ENCODE results near the gene GATAD2A. TPM values are rescaled to one million over a fixed set of nuclear protein-coding genes. Genes with fewer than 3 reads are reported as not detected.

GATAD2A gene
- total RNA-seq, 1 donor from 2014 or later, result 163 TPM

DNA sequence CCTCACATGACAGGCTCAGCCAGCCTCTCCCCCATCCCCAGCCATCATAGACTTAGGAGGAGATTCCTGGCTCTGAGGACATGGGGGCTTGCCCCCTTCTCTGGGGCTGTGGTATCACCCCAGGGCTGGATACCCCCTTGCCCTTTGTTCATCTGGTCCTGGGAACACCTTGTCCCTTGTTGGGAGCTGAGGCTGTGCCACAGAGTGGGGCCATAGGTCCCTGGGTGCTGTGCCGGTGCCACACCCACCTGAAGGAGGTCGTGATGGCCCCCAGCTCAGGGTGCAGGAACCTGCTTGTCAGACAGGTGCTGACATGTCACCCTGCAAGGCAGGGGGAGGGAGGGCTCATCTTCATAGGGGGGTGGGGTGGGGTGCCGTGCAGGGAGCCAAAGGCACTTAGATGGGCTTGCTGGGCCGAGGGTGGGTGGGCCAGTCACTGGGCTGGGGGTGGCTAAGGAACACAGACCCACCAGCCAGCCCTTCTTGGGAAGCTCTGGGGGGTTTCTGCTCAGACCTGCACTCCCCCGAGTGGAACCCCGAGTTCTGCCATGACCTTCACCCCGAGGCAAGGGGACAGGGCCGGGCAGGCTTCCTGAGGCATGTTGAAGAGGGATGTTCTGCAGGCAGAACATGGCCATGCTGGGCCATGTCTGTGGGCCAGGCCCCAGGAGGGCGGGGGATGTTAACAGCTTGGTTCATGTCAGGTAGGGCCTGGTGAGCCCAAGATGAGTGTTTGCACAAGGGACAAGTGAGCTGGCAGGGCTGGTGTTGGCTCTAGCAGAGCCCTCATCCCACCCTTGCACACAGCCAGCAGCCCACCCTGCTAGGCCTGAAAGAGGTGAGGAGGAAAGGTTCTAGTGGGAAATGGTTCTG is 81.8 kb downstream of the GATAD2A start:
- no peak for TF ChIP-seq EZH2 (IDR thresholded peaks at IDR 0.05; ENCODE audit: insufficient read depth, low read length)
- TF ChIP-seq, protein P1, sequence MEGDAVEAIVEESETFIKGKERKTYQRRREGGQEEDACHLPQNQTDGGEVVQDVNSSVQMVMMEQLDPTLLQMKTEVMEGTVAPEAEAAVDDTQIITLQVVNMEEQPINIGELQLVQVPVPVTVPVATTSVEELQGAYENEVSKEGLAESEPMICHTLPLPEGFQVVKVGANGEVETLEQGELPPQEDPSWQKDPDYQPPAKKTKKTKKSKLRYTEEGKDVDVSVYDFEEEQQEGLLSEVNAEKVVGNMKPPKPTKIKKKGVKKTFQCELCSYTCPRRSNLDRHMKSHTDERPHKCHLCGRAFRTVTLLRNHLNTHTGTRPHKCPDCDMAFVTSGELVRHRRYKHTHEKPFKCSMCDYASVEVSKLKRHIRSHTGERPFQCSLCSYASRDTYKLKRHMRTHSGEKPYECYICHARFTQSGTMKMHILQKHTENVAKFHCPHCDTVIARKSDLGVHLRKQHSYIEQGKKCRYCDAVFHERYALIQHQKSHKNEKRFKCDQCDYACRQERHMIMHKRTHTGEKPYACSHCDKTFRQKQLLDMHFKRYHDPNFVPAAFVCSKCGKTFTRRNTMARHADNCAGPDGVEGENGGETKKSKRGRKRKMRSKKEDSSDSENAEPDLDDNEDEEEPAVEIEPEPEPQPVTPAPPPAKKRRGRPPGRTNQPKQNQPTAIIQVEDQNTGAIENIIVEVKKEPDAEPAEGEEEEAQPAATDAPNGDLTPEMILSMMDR (IDR thresholded peaks at IDR 0.05; ENCODE audit: insufficient read depth, low read depth, low read length), result no peak
- no peak overlapping the region for H3K4me2 ChIP-seq (ENCODE audit: low read length)
- no peaks in the 10 kb centered on the region for H3K9me3 ChIP-seq (ENCODE audit: insufficient read depth, low read depth, low read length)
- no peaks in the 10 kb centered on the region for H3K27me3 Mint-ChIP-seq (ENCODE audit: low read depth, unreplicated experiment)
- no peak overlapping the region for H3K4me3 Mint-ChIP-seq (ENCODE audit: unreplicated experiment)
- peaks cover 43% of the 10 kb centered on the region for H4K20me1 ChIP-seq (ENCODE audit: insufficient read depth, low read length)
- H3K27ac ChIP-seq (ENCODE audit: low read depth, low read length), result no peak overlapping the region
- H3K4me1 Mint-ChIP-seq (ENCODE audit: low read depth, unreplicated experiment), result peaks cover 50% of the 10 kb centered on the region
- DNase-seq (ENCODE audit: low read depth) (no peak), FAIRE-seq (no peak)
- no peak overlapping the region for H3K9ac ChIP-seq (ENCODE audit: low read length)
- H3K27ac Mint-ChIP-seq (ENCODE audit: unreplicated experiment), result peak overlapping the region; percentile 69
- H3K4me3 ChIP-seq (ENCODE audit: insufficient read depth, low read depth, low read length), result no peak overlapping the region
- H3K36me3 Mint-ChIP-seq (ENCODE audit: low read depth, unreplicated experiment), result peaks cover 14% of the 10 kb centered on the region
- H3K79me2 ChIP-seq (ENCODE audit: insufficient read depth, low read length), result peaks cover 83% of the 10 kb centered on the region
- no peak overlapping the region for H2AFZ ChIP-seq (ENCODE audit: low read depth, low read length)
- H3K27me3 ChIP-seq (ENCODE audit: insufficient read depth, low read length), result no peaks in the 10 kb centered on the region
- peaks cover 5% of the 10 kb centered on the region for H3K36me3 ChIP-seq (ENCODE audit: insufficient read depth, low read length)
- peaks cover 2% of the 10 kb centered on the region for H3K9me3 Mint-ChIP-seq (ENCODE audit: unreplicated experiment)
- peaks cover 47% of the 10 kb centered on the region for H3K4me1 ChIP-seq (ENCODE audit: insufficient read depth, low read length)

DNA sequence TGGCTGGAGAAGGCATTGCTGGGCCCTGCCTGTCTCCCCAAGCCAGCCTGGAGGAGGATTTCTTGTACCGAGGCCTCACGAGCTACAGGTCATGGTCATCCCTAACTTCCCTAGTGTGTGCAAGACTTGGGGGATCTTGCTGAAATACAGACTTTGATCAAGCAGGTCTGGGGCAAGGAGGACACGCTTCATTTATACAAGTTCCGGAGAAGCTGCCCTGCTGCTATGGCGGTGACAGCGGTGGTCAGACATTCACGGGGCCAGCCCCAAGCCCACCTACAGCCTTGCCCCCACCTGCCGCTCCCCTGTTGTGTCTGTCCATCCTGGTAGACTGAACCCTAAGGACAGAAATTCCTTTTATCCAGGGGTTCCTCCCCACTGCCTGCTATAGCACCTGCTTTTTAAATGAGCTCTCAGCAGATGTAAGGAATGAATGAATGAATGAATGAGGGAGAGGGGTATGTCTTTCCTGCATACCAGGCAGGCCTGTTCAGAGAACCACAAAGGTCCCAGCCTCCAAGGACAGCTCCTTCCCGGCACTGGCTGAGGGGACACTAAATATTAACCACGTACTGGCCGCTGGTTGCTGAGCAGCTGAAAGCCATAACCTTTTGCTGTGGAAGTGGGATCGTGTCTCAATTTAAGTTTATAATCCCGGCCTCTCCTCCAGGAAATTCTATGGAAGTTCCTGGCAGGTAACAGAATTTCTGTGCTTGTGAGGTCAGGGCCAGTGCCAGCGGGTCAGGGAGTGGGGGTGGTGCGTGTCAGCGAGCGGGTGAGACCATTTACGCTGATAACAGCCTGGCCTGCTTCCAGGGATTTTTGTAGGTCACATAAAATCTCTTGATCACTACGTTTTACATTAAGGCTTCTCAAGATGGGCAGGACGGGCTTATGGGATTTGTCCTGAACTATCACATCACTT is 82.7 kb downstream of the GATAD2A start:
- H3K27me3 ChIP-seq (ENCODE audit: insufficient read depth, low read length), result no peaks in the 10 kb centered on the region
- DNase-seq (ENCODE audit: low read depth), result no peak
- TF ChIP-seq, protein P1 (IDR thresholded peaks at IDR 0.05; ENCODE audit: insufficient read depth, low read depth, low read length), result no peak
- TF ChIP-seq EZH2 (IDR thresholded peaks at IDR 0.05; ENCODE audit: insufficient read depth, low read length), result no peak
- Mint-ChIP-seq H3K9me3 (ENCODE audit: unreplicated experiment) (peaks cover 2% of the 10 kb centered on the region), H3K4me1 (ENCODE audit: low read depth, unreplicated experiment) (peaks cover 48% of the 10 kb centered on the region), H3K4me3 (ENCODE audit: unreplicated experiment) (no peak overlapping the region), H3K27ac (ENCODE audit: unreplicated experiment) (peak overlapping the region; percentile 95), H3K27me3 (ENCODE audit: low read depth, unreplicated experiment) (no peaks in the 10 kb centered on the region), H3K36me3 (ENCODE audit: low read depth, unreplicated experiment) (peaks cover 13% of the 10 kb centered on the region)
- H2AFZ ChIP-seq (ENCODE audit: low read depth, low read length), result no peak overlapping the region
- H3K79me2 ChIP-seq (ENCODE audit: insufficient read depth, low read length), result peaks cover 80% of the 10 kb centered on the region
- H4K20me1 ChIP-seq (ENCODE audit: insufficient read depth, low read length), result peaks cover 35% of the 10 kb centered on the region
- peaks cover 45% of the 10 kb centered on the region for H3K4me1 ChIP-seq (ENCODE audit: insufficient read depth, low read length)
- peak overlapping the region; percentile 68 for H3K4me2 ChIP-seq (ENCODE audit: low read length)
- H3K27ac ChIP-seq (ENCODE audit: low read depth, low read length), result peak overlapping the region; percentile 90
- FAIRE-seq, result no peak
- no peaks in the 10 kb centered on the region for H3K9me3 ChIP-seq (ENCODE audit: insufficient read depth, low read depth, low read length)
- no peak overlapping the region for H3K4me3 ChIP-seq (ENCODE audit: insufficient read depth, low read depth, low read length)
- peak overlapping the region; percentile 76 for H3K9ac ChIP-seq (ENCODE audit: low read length)
- peaks cover 6% of the 10 kb centered on the region for H3K36me3 ChIP-seq (ENCODE audit: insufficient read depth, low read length)

Data from astrocyte (in vitro differentiated cells and primary cell).